ENCODE measurements around the gene IRF2BPL.
"Not testable (repeated sequence)": the region's sequence is repeated elsewhere in the genome, so short reads cannot be mapped to it uniquely, and the experiment has no call there.

Gene IRF2BPL

GRCh38 chr14:77033622-77034589, 5.4 kb upstream of the IRF2BPL start:
- peak; percentile 69 for DNase-seq

- DNase-seq = peak; percentile 99
Observed at GRCh38 chr14:77032844-77033621, 4.5 kb upstream of the IRF2BPL start.

GRCh38 chr14:77032491-77032843, 4.0 kb upstream of the IRF2BPL start:
- DNase-seq = no peak

- peak; percentile 89 for DNase-seq
Observed at GRCh38 chr14:77031759-77032490, 3.4 kb upstream of the IRF2BPL start.

- DNase-seq = peak; percentile 77
Observed at GRCh38 chr14:77027538-77028383, 747 bp downstream of the IRF2BPL start.

GRCh38 chr14:77026930-77027537, 1.5 kb downstream of the IRF2BPL start:
- DNase-seq = peak; percentile 67

- DNase-seq = peak; percentile 35
Observed at GRCh38 chr14:77026166-77026929, 2.2 kb downstream of the IRF2BPL start.

- no peak for DNase-seq
Observed at GRCh38 chr14:77025744-77026165, 2.8 kb downstream of the IRF2BPL start.

GRCh38 chr14:77024171-77024691, 4.3 kb downstream of the IRF2BPL start:
- DNase-seq = no peak

GRCh38 chr14:77023001-77023996, 5.2 kb downstream of the IRF2BPL start:
- peak; percentile 61 for DNase-seq

- no peak for DNase-seq
Observed at GRCh38 chr14:77022236-77022852, 6.2 kb downstream of the IRF2BPL start.

GRCh38 chr14:77021424-77021823, 7.1 kb downstream of the IRF2BPL start:
- not testable (repeated sequence) for DNase-seq

- DNase-seq = no peak
Observed at GRCh38 chr14:77018785-77019184, 9.7 kb downstream of the IRF2BPL start.

- no peak for DNase-seq
Observed at GRCh38 chr14:77017666-77018065, 10.8 kb downstream of the IRF2BPL start.

- DNase-seq = no peak
Observed at GRCh38 chr14:77014734-77015133, 13.8 kb downstream of the IRF2BPL start.

- peak; percentile 62 for DNase-seq
Observed at GRCh38 chr14:77014004-77014604, 14.4 kb downstream of the IRF2BPL start.

- DNase-seq = no peak
Observed at GRCh38 chr14:77012193-77012765, 16.2 kb downstream of the IRF2BPL start.

- no peak for DNase-seq
Observed at GRCh38 chr14:77011245-77011644, 17.3 kb downstream of the IRF2BPL start.

All from fibroblast of skin of abdomen (primary cell).